NCI-H128 (cell line): Measurements from ENCODE around the gene USP54.

Source experiments
- DNase-seq: peaks from one replicate; lab custom pipeline; 2025; ENCODE audit not compliant: unreplicated experiment; lab: John Stamatoyannopoulos, UW

USP54 gene

GRCh38 chr10:73537288-73537687, 53.9 kb downstream of the USP54 start:
- no peak for DNase-seq

DNA sequence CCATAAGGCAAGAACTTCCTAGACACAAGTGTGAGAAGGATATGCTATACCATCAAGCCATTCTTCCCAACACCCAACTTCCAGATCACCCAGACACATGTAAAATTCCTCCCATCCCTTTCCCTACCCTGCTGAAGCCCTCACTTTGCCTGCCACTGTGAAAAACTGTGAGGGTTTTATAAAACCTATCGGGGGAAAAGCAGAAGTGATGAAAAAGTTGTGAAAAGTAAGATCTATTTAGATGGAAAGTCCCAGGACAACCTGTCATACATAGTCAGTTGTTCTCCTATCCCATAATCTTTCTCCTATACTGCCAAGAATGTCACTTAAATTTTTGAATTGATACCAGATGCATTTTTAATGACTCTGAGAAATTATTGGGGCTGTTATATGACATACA, 56.3 kb downstream of the USP54 start:
- DNase-seq = no peak

DNA sequence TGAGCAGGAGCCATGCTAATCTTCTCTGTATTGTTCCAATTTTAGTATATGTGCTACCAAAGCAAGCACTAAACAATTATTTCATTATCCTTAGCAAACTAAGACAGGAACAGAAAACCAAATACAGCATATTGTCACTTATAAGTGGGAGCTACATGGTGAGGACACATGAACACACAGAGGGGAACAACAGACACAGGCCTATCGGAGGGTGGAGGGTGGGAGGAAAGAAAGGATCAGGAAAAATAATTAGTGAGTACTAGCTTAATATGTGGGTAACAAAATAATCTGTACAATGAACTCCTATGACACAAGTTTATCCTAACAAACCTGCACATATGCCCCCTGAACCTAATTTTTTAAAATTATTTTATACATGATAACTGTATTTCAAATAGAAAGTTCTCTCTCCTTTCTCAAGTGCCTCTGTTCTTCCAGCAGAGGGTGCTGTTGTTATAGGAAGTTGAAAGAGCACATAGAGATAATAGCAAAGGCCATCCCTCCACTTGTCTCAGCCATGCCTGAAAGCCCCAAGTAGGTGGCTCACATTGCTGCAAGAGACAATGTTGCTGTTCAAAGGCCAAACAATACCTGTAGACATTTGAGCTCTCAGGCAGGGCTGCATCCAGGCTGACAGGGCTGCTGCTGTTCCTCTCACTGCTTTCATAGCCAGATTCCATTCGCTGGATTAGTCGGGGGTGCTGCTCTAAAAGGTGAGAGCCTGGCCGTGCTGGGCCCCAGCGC, 61.9 kb downstream of the USP54 start:
- peak; percentile 21 for DNase-seq

DNA sequence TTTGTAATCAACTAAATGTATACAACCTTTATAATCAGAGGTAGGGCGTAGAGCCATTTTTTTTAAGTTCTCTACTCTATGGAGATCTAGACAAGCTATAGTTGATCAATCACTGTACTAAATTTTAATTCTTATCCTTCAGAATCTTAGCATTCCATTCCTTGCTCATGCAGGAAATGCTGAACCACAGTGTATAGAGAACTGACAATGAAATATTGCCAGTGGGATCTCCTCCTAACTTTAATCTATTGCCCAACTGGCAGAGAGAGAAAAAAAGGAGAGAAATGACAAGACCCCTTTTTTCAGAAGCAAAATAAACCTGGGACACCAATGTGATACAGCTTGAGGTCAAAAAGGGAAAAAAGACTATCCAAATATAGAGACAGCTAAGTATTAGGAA, 68.9 kb downstream of the USP54 start:
- no peak for DNase-seq

DNA sequence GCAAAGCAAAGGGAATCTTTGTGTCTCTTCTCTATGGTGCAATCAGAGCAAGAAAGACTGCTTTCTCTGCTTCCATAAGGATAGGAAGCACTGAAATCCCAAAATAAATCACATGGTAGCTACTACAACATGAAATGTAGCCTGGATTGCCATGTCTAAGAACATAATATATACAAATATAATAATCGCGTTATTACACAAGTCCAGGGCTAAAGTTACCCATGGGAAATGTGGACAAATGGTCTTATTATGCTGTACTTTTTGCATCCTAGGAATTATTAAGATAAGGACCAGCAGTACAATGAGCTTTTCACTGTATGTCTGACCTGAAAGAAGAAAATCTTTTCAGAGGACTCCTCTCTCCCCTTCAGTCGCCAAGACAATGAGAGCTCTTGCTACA, 71.8 kb downstream of the USP54 start:
- DNase-seq = no peak

DNA sequence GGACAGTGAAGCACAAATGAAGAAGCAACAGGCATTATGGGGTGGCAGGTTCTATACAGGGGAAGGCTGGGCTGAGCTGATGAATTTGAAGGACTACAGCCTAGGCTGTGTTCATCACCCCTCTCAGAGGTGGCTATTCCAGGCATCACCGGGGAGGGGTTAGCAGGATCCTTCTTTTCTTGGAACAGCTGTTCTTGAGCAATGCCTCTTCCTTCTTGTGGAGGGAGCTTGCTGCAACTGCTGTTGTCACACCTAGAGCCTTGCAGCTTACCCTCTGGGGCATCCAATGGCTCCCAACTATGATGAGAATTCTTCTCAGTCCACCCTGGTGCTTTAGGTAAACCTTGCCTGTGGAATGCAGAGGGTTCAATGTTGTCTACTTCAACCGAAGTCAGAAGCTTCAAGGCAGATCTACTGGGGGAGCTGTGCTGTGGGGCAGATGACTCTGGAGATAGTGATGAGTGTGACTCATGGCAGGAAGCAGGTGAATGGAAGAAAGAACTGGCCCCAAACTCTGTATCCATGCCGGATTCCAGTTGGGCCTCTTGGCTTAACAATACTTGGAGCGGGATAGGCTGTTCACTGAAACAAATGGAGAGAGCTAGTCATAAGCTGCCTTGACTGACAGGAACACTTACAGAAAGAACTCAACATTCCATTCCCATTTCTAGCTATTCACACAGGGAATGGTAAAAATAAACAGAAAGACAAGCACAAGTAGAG, 73.8 kb downstream of the USP54 start:
- DNase-seq = no peak

- DNase-seq = no peak
Observed at GRCh38 chr10:73512207-73512743, 78.9 kb downstream of the USP54 start.

- no peak for DNase-seq
Observed at GRCh38 chr10:73509695-73510094, 81.4 kb downstream of the USP54 start.

DNA sequence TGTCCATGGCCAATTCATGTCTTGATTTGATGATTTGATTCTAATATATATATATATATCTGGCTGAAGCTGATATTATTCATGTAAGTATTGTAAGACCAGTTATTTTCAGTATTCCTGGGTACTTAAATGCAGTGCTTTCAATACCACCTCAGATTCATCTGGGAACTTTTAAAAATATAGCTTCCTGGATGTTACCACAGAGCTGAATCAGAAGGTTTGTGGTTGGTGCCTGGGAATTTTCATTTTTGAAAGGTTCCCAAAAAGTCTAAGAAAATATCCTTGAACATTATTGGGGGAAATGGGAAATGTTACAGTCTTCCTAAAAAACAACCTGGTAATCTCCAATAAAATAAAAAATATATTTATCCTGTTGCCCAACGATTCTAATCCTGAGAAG, 84.7 kb downstream of the USP54 start:
- DNase-seq = no peak

- DNase-seq = no peak
Observed at GRCh38 chr10:73506074-73506473, 85.1 kb downstream of the USP54 start.

GRCh38 chr10:73503037-73503436, 88.1 kb downstream of the USP54 start:
- DNase-seq = no peak

- DNase-seq = no peak
Observed at GRCh38 chr10:73501651-73502050, 89.5 kb downstream of the USP54 start.

GRCh38 chr10:73497623-73498022, 93.5 kb downstream of the USP54 start:
- DNase-seq = no peak

GRCh38 chr10:73495884-73496674, 95.1 kb downstream of the USP54 start, which contains the start of gene PPP3CB:
TSS of gene PPP3CB (minus strand) at chr10:73496024. CDS start at chr10:73495889, 135 bp downstream.
- peak; percentile 51 for DNase-seq

DNA sequence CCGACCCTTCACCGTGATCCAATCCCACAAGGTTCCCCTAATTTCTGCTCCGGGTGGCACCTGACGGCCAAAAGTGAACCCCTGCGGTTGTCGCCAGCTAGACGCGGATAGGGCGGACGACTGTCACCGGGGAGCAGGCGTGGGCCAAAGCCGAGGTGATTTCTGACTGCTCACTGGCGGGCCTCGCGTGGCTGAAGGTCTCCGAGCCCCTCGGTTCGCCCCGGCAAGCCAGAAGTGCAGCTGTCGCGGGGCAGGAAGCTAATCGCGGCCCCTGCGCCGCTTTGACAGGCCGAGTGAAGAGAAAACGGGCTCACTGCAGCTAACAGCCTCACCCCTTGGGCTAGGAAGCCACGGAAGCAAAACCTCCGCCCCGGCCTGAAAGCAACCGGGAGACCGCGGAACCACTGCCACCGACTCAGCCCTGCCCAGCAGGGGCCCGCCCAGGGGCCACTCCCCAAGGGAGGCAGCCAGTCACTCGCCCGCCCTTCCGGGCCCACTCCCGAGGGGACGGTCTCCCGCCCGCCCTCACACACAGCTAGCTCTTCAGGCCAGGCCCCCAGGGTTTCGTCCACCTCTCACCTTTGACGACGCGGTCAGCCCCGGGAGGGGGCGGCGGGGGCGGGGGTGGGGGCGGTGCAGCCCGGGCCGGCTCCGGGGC, 95.8 kb downstream of the USP54 start:
- DNase-seq = no peak

DNA sequence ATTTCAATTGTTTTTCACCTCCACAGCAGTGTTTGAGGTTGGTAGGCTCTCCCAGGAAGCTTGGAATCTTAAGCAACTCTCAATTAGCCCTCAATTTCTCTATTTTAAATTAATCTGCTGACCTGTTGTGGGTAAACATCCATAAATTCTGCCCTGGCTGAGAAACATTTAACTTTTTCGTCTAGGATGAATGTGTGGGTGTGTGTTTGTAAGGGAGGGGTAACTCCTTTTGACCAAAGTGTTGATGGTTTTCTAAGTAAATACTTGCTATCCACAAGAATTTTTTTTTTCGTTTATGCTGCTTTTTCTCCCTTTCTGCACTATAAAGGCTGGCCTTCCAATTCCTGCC, 96.3 kb downstream of the USP54 start:
- no peak for DNase-seq

GRCh38 chr10:73494213-73494612, 96.9 kb downstream of the USP54 start:
- DNase-seq = no peak

- no peak for DNase-seq
Observed at GRCh38 chr10:73493781-73494180, 97.4 kb downstream of the USP54 start.

GRCh38 chr10:73486601-73487000, 104.5 kb downstream of the USP54 start:
- no peak for DNase-seq

DNA sequence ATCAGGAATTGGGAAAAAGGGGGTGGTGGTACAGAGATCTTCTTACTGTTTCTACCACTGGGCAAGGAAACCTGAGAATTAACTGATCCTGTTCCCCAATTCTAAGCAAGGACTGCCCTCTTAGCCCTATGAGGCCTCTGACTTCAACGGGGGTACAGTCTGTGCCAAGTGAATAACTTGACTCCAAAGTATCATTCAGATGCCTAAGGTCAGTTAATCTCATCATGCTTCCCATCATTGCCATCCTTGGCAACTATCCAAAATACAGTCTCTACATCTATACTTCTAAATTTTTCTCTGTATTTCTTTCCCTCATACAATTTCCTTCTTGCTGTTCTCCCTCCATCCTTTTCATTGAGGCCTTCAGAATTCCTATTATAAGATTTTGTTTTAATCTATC, 105.8 kb downstream of the USP54 start:
- no peak for DNase-seq

GRCh38 chr10:73480158-73480557, 111.0 kb downstream of the USP54 start:
- DNase-seq = no peak
